Measurements from ENCODE around the gene SLC16A13. TPM values are rescaled to one million over a fixed set of nuclear protein-coding genes. Genes with fewer than 3 reads are reported as not detected.

SLC16A13 gene
- total RNA-seq, 4 donors from 2014 or later: 0.58 to 0.81 (median 0.72) TPM; not detected in 1

DNA sequence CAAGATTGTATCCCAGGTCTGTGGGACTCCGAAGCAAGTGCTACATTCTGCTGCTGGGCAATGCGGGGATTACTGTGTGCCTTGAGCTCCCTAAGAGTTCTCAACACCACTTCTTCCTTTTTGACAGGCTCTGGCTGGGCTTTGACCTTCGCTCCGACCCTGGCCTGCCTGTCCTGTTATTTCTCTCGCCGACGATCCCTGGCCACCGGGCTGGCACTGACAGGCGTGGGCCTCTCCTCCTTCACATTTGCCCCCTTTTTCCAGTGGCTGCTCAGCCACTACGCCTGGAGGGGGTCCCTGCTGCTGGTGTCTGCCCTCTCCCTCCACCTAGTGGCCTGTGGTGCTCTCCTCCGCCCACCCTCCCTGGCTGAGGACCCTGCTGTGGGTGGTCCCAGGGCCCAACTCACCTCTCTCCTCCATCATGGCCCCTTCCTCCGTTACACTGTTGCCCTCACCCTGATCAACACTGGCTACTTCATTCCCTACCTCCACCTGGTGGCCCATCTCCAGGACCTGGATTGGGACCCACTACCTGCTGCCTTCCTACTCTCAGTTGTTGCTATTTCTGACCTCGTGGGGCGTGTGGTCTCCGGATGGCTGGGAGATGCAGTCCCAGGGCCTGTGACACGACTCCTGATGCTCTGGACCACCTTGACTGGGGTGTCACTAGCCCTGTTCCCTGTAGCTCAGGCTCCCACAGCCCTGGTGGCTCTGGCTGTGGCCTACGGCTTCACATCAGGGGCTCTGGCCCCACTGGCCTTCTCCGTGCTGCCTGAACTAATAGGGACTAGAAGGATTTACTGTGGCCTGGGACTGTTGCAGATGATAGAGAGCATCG lies 2.4 kb downstream of the SLC16A13 start:
- peaks cover 0 to 34% (median 23%) of the 10 kb centered on the region in 3 donors for H3K4me1 ChIP-seq
- no peak for ATAC-seq
- no peaks in the 10 kb centered on the region for H3K36me3 ChIP-seq
- WGBS, 2 donors (ENCODE audit: low coverage in 1 of 2): 85% methylated on average over 15 of the region's 19 CpGs; no CpG with 5 or more reads in 1 of the 2 donors
- TF ChIP-seq EP300 (IDR thresholded peaks at IDR 0.05) (no peak), POLR2AphosphoS5 (IDR thresholded peaks at IDR 0.05) (no peak), POLR2A (IDR thresholded peaks at IDR 0.05) (no peak)
- TF ChIP-seq, protein P1, sequence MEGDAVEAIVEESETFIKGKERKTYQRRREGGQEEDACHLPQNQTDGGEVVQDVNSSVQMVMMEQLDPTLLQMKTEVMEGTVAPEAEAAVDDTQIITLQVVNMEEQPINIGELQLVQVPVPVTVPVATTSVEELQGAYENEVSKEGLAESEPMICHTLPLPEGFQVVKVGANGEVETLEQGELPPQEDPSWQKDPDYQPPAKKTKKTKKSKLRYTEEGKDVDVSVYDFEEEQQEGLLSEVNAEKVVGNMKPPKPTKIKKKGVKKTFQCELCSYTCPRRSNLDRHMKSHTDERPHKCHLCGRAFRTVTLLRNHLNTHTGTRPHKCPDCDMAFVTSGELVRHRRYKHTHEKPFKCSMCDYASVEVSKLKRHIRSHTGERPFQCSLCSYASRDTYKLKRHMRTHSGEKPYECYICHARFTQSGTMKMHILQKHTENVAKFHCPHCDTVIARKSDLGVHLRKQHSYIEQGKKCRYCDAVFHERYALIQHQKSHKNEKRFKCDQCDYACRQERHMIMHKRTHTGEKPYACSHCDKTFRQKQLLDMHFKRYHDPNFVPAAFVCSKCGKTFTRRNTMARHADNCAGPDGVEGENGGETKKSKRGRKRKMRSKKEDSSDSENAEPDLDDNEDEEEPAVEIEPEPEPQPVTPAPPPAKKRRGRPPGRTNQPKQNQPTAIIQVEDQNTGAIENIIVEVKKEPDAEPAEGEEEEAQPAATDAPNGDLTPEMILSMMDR (IDR thresholded peaks at IDR 0.05): no peak
- H3K27ac ChIP-seq: no peak overlapping the region
- peaks cover 42% of the 10 kb centered on the region for H3K27me3 ChIP-seq
- no peaks in the 10 kb centered on the region for H3K9me3 ChIP-seq
- no peak overlapping the region for H3K4me3 ChIP-seq

DNA sequence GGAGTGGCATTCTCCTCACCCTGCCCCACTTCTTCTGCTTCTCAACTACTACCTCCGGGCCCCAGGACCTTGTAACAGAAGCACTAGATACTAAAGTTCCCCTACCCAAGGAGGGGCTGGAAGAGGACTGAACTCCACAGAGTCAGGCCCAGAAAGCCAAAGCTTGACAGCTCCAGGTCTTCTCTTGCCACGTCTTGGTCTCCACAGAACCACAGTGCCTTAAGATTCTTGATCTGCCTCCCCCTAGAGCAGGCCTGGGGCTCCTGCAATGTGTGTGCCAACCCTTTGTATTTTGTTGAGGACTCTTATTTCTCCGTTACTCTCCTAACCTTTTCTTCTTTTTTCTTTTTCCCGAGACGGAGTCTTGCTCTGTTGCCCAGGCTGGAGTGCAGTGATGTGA lies 4.0 kb downstream of the SLC16A13 start:
- no peak overlapping the region for H3K27ac ChIP-seq
- no peak overlapping the region for H3K4me3 ChIP-seq
- no peak for TF ChIP-seq POLR2AphosphoS5 (IDR thresholded peaks at IDR 0.05)
- no peak for TF ChIP-seq EP300 (IDR thresholded peaks at IDR 0.05)
- TF ChIP-seq POLR2A (IDR thresholded peaks at IDR 0.05): no peak
- TF ChIP-seq, protein P1 (IDR thresholded peaks at IDR 0.05): no peak
- H3K9me3 ChIP-seq: no peaks in the 10 kb centered on the region
- ATAC-seq: no peak
- WGBS, 2 donors (ENCODE audit: low coverage in 1 of 2): 79 to 94% methylated on average over 2 to 3 of the region's 5 CpGs
- H3K36me3 ChIP-seq: no peaks in the 10 kb centered on the region
- peaks cover 58% of the 10 kb centered on the region for H3K27me3 ChIP-seq
- H3K4me1 ChIP-seq: peaks cover 0 to 44% (median 31%) of the 10 kb centered on the region in 3 donors

DNA sequence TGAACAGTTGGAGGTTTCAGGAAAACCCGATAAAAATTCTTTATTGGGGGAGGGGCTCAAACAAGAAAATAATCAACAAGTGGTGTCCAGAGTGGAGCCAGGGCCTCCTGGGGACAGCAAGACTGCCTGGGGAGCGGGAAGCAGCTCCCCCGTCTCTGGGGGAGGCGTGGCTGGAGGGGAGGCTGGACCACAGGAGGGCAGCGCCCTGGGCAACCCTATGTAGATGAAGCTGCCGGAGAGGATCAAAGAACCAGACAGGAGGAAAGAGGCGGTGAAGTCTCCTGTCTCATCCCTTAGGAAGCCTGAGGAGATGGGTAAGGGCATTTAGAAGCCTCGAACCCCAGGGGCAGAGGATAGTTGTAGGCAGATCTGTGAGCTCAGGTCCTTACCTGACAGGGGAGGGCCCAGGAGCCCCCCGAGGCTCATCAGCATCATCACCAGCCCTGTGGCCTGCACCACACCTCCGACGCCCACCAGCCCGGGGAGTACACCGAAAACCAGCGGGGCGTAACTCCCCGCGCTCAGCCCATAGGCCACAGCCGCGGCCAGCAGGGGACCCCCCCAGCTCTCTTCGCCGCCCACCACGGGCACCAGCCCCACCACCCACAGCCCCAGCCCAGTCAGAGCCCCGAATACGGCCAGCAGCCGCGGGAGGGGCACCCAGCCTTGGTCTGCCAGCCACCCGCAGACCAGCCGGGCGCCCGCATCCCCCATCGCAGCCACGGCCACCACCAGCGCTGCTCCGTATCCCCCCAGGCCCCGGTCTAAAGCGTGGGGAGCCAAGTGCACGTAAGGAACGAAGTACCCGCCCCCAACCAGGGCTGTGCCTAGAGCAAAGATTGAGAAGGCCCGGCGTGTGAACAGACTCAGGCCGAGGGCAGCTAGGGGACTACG lies 6.0 kb downstream of the SLC16A13 start:
- 81% methylated on average over 5 of the region's 43 CpGs; no CpG with 5 or more reads in 1 of the 2 donors for WGBS, 2 donors (ENCODE audit: low coverage in 1 of 2)
- TF ChIP-seq EP300 (IDR thresholded peaks at IDR 0.05) (no peak), POLR2AphosphoS5 (IDR thresholded peaks at IDR 0.05) (no peak)
- TF ChIP-seq, protein P1 (IDR thresholded peaks at IDR 0.05): no peak
- peak overlapping the region in 2 of 4 donors; percentile 5 to 24 for H3K27ac ChIP-seq
- H3K4me3 ChIP-seq: peak overlapping the region in 1 of 2 donors; percentile 54
- no peaks in the 10 kb centered on the region for H3K9me3 ChIP-seq
- no peaks in the 10 kb centered on the region for H3K36me3 ChIP-seq
- ATAC-seq: no peak
- peaks cover 0 to 39% (median 22%) of the 10 kb centered on the region in 3 donors for H3K4me1 ChIP-seq
- H3K27me3 ChIP-seq: peaks cover 53% of the 10 kb centered on the region

DNA sequence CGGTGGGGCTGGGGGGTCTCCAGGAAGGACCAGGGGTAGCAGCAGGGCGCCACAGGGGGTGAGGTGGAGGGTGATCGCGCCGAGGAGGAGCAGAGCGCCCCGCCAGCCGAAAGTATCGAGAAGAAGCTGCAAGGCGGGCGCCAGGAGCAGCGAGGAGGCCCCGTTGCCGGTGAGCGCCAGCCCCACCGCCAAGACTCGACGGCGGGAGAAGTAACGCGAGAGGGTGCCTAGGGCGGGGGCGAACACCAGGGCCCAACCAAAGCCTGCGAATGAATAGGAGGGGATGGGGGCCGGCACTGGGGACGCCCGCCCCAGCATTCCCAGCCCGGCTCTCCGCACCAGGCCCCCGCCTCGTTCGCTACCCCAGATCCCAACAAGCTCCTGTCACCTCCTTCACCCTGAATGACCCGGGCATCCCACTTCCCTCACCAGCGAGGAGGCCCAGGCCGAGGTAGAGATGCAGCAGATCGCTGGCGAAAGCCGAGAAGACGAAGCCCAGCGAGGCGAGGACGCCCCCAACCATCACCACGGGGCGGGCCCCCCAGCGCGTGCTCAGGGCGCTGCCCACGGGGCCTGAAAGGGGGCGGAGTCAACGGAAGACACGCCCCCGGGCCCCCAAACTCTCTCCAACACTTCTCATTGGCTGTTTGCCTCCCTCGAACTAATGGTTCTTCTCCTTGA lies 6.8 kb downstream of the SLC16A13 start:
- TF ChIP-seq, protein P1 (IDR thresholded peaks at IDR 0.05): no peak
- no peak for TF ChIP-seq POLR2AphosphoS5 (IDR thresholded peaks at IDR 0.05)
- TF ChIP-seq POLR2A (IDR thresholded peaks at IDR 0.05): no peak
- no peak for TF ChIP-seq EP300 (IDR thresholded peaks at IDR 0.05)
- WGBS, 2 donors (ENCODE audit: low coverage in 1 of 2): 20% methylated on average over 9 of the region's 53 CpGs; no CpG with 5 or more reads in 1 of the 2 donors
- H3K27ac ChIP-seq: peak overlapping the region in 1 of 4 donors; percentile 66
- H3K9me3 ChIP-seq: no peaks in the 10 kb centered on the region
- no peak for ATAC-seq
- no peaks in the 10 kb centered on the region for H3K36me3 ChIP-seq
- peak overlapping the region in 1 of 2 donors; percentile 54 for H3K4me3 ChIP-seq
- peaks cover 57% of the 10 kb centered on the region for H3K27me3 ChIP-seq
- H3K4me1 ChIP-seq: peaks cover 0 to 45% (median 25%) of the 10 kb centered on the region in 3 donors

Measured in gastroesophageal sphincter (tissue), 4 donors.